GM18870 (cell line): Measurements from ENCODE around the gene FAM83G.
"Not testable (repeated sequence)": the region's sequence is repeated elsewhere in the genome, so short reads cannot be mapped to it uniquely, and the experiment has no call there.

Experiments
- ATAC-seq: cut with Tn5 transposase; IDR thresholded peaks from one replicate; pipeline ENCODE4 v1.9.1; 2021; ENCODE audit warnings: moderate library complexity; ENCODE audit not compliant: unreplicated experiment

Gene FAM83G

GRCh38 chr17:19023209-19023999, 18.8 kb upstream of the FAM83G start:
- no peak for ATAC-seq

- ATAC-seq: no peak
These were observed 18.2 kb upstream of the FAM83G start for GRCh38 chr17:19022747-19023146.

GRCh38 chr17:19022128-19022527, 17.6 kb upstream of the FAM83G start:
- ATAC-seq: no peak

DNA sequence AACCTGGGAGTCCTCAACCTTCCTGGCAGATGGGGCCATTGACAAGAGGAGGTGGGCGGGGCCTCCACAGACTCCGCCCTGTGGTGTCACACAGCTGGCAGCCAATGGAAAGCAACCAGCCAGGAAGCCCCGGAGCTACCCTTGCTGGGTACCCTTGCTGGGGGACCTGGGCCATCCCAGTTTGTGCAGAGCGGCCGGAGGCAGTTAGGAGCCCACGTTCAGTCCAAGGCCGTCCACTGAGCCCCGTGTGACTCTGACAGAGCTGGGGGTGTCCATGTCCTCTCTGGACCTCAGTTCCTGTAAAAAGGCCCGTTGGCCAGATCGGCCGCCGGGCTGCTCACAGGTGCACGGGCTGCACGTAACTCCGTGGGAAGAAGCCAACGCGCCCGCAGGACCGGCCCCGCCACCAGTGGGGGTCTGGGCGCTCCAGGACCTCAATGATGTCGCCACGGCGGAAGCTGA, 17.1 kb upstream of the FAM83G start:
- ATAC-seq: no peak

DNA sequence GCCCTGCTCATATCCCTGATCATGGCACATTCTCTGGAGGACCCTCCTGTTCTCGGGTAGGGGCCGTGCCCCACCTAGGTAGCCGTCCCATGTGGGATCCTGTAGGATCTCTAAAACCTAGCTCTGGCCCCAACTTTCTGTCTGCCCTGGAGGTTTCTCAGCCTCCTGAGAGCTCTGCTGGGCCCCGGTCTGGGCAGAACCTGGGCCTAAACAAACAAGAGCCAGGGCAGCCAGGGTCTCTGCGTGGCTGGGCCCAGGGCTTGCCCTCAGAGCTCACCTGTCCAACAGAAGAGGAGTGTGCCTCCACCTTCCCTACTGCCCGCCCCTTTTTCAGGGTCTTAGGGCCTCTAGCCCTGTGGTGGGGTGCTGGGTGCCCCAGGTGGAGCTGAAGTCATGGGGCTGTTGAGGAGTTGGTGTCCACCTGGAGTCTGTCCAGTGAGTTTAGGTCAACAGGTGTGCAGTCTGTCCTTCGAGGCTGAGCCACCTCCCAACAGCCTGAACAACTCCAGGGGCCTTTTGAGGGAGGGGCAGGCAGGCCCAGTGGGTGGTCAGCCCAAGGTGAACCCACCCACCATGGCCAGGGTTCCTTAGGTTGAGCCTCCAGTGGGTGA, 16.6 kb upstream of the FAM83G start:
- ATAC-seq: not testable (repeated sequence)

GRCh38 chr17:19020016-19020415, 15.5 kb upstream of the FAM83G start:
- no peak for ATAC-seq

- no peak for ATAC-seq
These were observed 14.7 kb upstream of the FAM83G start for GRCh38 chr17:19019041-19019941.

GRCh38 chr17:19018600-19018950, 14.0 kb upstream of the FAM83G start:
- ATAC-seq: no peak

GRCh38 chr17:19017804-19018599, 13.4 kb upstream of the FAM83G start:
- ATAC-seq: no peak

DNA sequence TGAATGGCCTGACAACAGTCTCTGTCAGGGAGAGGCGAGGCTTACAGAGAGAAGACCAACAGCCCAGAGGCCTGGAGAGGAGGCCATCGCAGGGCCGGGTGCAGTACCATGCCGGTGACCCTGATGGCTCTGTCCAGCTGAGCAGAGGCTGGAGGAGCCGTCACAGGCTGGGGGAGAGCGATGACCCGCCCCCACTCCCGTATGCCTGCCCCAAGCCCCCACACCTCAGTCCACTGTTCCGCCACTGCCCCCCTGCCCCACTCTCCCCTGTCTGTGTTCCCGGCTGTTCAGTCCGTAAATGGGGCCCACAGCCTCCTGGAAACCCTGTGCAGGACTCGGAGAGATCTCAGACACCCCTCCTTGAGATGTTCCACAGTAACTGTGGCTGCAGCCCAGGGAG, 12.8 kb upstream of the FAM83G start:
- ATAC-seq: no peak

- ATAC-seq: no peak
These were observed 12.3 kb upstream of the FAM83G start for GRCh38 chr17:19016881-19017280.

DNA sequence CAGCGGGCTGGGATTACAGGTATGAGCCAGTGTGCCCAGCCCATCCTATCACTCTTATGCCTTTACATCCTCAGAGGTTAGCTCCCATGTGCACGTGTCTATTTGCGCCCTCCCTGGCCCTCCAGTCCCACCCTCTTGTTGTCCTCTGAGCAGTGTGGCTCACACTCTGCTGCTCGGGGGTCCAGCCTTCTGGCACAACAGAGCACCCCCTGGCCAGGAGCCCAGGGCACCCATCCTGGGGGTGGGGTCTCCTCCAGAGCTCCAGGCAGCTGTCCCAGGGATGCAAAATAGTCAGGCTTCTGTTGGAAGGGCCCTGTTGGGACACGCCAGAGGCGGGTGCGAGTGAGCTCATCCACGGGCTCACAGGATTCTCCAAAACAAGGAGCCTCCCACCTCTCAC, 11.7 kb upstream of the FAM83G start:
- ATAC-seq: no peak

GRCh38 chr17:19015428-19015827, 10.9 kb upstream of the FAM83G start:
- ATAC-seq: no peak

- no peak for ATAC-seq
These were observed 10.2 kb upstream of the FAM83G start for GRCh38 chr17:19014628-19015215.

GRCh38 chr17:19013806-19014627, 9.5 kb upstream of the FAM83G start:
- ATAC-seq: no peak

- ATAC-seq: no peak
These were observed 8.7 kb upstream of the FAM83G start for GRCh38 chr17:19013226-19013625.

- no peak for ATAC-seq
These were observed 7.9 kb upstream of the FAM83G start for GRCh38 chr17:19012171-19013080.

GRCh38 chr17:19011581-19011980, 7.0 kb upstream of the FAM83G start:
- no peak for ATAC-seq
